Measurements from ENCODE around the gene BATF2. TPM values are rescaled to one million over a fixed set of nuclear protein-coding genes. Genes with fewer than 3 reads are reported as not detected.

BATF2 gene
- total and polyA plus RNA-seq, 10 of the 15 experiments (the other 5 are each of a cell fraction or from before 2014, with no cell fraction given): 0.18 to 1.1 (median 0.38) TPM; not detected in 1

DNA sequence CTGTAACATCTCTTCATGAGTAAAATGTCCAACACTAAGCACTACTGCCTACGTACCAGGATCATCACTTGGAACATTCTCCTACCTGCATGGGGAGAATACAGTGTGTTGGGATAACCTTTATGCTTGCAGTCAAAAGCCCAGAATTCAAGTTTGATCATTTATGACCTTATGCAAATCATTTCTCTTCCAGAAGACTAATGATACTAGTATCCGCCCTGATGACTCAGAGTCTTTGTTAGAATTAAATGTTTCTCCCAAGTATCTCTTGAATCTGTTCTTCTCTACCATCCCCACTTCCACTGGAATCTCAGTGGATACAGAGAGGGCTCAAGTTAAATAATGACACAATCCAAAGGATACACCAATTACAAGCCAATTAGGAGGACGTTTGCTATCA lies 37.3 kb downstream of the BATF2 start:
- no peak overlapping the region for H3K4me2 ChIP-seq (ENCODE audit: control insufficient read depth, insufficient read depth)
- 2% methylated on average over 3 of the region's 3 CpGs for WGBS (ENCODE audit: insufficient coverage, insufficient replicate concordance, low lambda C conversion rate, missing lambda C conversion rate)
- no peaks in the 10 kb centered on the region for H3K79me2 ChIP-seq (ENCODE audit: control insufficient read depth, insufficient read depth, low read length)
- H3K27me3 ChIP-seq (replicated peaks in 1 of 2; ENCODE audit: control insufficient read depth in 2 of 2, insufficient read depth in 2 of 2, low read length in 1 of 2): no peaks in the 10 kb centered on the region
- ChIA-PET RAD21 (ENCODE audit: unreplicated experiment) (no interaction called here), CTCF (no interaction called here), SMC1A (ENCODE audit: uncharacterized antibody, unreplicated experiment) (no interaction called here), POLR2A (no interaction called here)
- no peak overlapping the region for H3K27ac ChIP-seq (ENCODE audit: control insufficient read depth, insufficient read depth)
- no TSS peak for BruUV-seq (replicated peaks)
- no peak overlapping the region for H3K9ac ChIP-seq (ENCODE audit: control insufficient read depth, insufficient read depth, low read length)
- H3K36me3 ChIP-seq (ENCODE audit: control insufficient read depth in 2 of 2, insufficient read depth in 2 of 2, low read length in 1 of 2): no peaks in the 10 kb centered on the region
- DNase-seq (ENCODE audit: low read depth, low spot score) (no peak), FAIRE-seq (no peak), ATAC-seq (no peak)
- intact Hi-C loops (cut with micrococcal nuclease; ENCODE audit: unreplicated experiment): no loop called here
- in situ Hi-C loops (cut with MboI): no loop called here
- H3K4me1 ChIP-seq (ENCODE audit: control insufficient read depth, insufficient read depth, low read length): no peaks in the 10 kb centered on the region
- H4K20me1 ChIP-seq (ENCODE audit: control insufficient read depth, insufficient read depth): no peaks in the 10 kb centered on the region
- no peak overlapping the region for H2AFZ ChIP-seq (ENCODE audit: control insufficient read depth, low read depth, low read length)
- TF ChIP-seq, protein P1, sequence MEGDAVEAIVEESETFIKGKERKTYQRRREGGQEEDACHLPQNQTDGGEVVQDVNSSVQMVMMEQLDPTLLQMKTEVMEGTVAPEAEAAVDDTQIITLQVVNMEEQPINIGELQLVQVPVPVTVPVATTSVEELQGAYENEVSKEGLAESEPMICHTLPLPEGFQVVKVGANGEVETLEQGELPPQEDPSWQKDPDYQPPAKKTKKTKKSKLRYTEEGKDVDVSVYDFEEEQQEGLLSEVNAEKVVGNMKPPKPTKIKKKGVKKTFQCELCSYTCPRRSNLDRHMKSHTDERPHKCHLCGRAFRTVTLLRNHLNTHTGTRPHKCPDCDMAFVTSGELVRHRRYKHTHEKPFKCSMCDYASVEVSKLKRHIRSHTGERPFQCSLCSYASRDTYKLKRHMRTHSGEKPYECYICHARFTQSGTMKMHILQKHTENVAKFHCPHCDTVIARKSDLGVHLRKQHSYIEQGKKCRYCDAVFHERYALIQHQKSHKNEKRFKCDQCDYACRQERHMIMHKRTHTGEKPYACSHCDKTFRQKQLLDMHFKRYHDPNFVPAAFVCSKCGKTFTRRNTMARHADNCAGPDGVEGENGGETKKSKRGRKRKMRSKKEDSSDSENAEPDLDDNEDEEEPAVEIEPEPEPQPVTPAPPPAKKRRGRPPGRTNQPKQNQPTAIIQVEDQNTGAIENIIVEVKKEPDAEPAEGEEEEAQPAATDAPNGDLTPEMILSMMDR (IDR thresholded peaks at IDR 0.05 in 2 of 3, conservative IDR thresholded peaks at IDR 0.05 in 1 of 3; ENCODE audit: control insufficient read depth in 2 of 3, extremely low read depth in 1 of 3, insufficient read depth in 1 of 3, low read depth in 3 of 3, low read length in 3 of 3): no peak
- TF ChIP-seq ZSCAN29 (IDR thresholded peaks at IDR 0.05): no peak
- TF ChIP-seq HDAC6 (IDR thresholded peaks at IDR 0.05; ENCODE audit: unreplicated experiment): no peak
- no peak for TF ChIP-seq FOXM1 (IDR thresholded peaks at IDR 0.05; ENCODE audit: low read depth, low read length)
- H3K9me3 ChIP-seq (replicated peaks; ENCODE audit: control insufficient read depth, insufficient read depth, low read length): no peaks in the 10 kb centered on the region
- H3K4me3 ChIP-seq: no peak overlapping the region

DNA sequence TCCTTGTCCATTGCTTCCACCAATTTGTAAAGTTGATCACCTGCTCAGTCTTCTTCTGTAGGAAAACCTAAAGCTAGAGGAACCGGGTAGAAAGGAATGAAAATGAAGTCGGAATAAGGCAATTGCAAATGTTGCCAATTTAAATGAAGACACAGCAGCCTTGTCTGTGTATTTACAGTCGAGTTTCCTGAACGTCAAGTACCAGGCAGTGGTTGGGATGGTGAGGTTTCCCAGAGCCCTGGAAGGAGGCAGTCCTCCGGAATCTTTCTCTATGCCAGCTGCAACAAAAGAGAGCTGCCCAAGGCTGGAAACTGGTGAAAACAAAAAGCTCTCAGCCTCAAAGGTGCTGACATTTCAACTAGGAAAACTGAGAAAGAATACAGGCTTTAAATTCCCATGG lies 42.6 kb downstream of the BATF2 start:
- 28% methylated on average over 5 of the region's 5 CpGs for WGBS (ENCODE audit: insufficient coverage, insufficient replicate concordance, low lambda C conversion rate, missing lambda C conversion rate)
- intact Hi-C loops (cut with micrococcal nuclease; ENCODE audit: unreplicated experiment): no loop called here
- FAIRE-seq (no peak), DNase-seq (ENCODE audit: low read depth, low spot score) (no peak), ATAC-seq (no peak)
- H3K4me3 ChIP-seq: no peak overlapping the region
- POLR2A ChIA-PET: no interaction called here
- TF ChIP-seq CHD2 (IDR thresholded peaks at IDR 0.05; ENCODE audit: borderline replicate concordance, low read depth, low read length) (no peak), BCL11A (IDR thresholded peaks at IDR 0.05; ENCODE audit: low read depth, low read length) (no peak), POLR2AphosphoS2 (IDR thresholded peaks at IDR 0.05; ENCODE audit: low read depth, low read length) (no peak), ZNF207 (IDR thresholded peaks at IDR 0.05; ENCODE audit: borderline replicate concordance) (no peak)
- TF ChIP-seq, protein P2, sequence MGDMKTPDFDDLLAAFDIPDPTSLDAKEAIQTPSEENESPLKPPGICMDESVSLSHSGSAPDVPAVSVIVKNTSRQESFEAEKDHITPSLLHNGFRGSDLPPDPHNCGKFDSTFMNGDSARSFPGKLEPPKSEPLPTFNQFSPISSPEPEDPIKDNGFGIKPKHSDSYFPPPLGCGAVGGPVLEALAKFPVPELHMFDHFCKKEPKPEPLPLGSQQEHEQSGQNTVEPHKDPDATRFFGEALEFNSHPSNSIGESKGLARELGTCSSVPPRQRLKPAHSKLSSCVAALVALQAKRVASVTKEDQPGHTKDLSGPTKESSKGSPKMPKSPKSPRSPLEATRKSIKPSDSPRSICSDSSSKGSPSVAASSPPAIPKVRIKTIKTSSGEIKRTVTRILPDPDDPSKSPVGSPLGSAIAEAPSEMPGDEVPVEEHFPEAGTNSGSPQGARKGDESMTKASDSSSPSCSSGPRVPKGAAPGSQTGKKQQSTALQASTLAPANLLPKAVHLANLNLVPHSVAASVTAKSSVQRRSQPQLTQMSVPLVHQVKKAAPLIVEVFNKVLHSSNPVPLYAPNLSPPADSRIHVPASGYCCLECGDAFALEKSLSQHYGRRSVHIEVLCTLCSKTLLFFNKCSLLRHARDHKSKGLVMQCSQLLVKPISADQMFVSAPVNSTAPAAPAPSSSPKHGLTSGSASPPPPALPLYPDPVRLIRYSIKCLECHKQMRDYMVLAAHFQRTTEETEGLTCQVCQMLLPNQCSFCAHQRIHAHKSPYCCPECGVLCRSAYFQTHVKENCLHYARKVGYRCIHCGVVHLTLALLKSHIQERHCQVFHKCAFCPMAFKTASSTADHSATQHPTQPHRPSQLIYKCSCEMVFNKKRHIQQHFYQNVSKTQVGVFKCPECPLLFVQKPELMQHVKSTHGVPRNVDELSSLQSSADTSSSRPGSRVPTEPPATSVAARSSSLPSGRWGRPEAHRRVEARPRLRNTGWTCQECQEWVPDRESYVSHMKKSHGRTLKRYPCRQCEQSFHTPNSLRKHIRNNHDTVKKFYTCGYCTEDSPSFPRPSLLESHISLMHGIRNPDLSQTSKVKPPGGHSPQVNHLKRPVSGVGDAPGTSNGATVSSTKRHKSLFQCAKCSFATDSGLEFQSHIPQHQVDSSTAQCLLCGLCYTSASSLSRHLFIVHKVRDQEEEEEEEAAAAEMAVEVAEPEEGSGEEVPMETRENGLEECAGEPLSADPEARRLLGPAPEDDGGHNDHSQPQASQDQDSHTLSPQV (IDR thresholded peaks at IDR 0.05): no peak
- TF ChIP-seq, protein P3, sequence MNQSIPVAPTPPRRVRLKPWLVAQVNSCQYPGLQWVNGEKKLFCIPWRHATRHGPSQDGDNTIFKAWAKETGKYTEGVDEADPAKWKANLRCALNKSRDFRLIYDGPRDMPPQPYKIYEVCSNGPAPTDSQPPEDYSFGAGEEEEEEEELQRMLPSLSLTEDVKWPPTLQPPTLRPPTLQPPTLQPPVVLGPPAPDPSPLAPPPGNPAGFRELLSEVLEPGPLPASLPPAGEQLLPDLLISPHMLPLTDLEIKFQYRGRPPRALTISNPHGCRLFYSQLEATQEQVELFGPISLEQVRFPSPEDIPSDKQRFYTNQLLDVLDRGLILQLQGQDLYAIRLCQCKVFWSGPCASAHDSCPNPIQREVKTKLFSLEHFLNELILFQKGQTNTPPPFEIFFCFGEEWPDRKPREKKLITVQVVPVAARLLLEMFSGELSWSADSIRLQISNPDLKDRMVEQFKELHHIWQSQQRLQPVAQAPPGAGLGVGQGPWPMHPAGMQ (IDR thresholded peaks at IDR 0.05; ENCODE audit: borderline replicate concordance): no peak
- SMC1A ChIA-PET (ENCODE audit: uncharacterized antibody, unreplicated experiment): interaction anchor here (1.5 to 2.1 kb wide), 2 partner anchors 10 to 14 kb away, joined by 3 to 6 read pairs; no protein-coding TSS in a partner anchor
- BruUV-seq (replicated peaks): no TSS peak
- no peaks in the 10 kb centered on the region for H3K79me2 ChIP-seq (ENCODE audit: control insufficient read depth, insufficient read depth, low read length)
- no peaks in the 10 kb centered on the region for H4K20me1 ChIP-seq (ENCODE audit: control insufficient read depth, insufficient read depth)
- no peaks in the 10 kb centered on the region for H3K9me3 ChIP-seq (replicated peaks; ENCODE audit: control insufficient read depth, insufficient read depth, low read length)
- RAD21 ChIA-PET (ENCODE audit: unreplicated experiment): no interaction called here
- no peak overlapping the region for H2AFZ ChIP-seq (ENCODE audit: control insufficient read depth, low read depth, low read length)
- no peak overlapping the region for H3K27ac ChIP-seq (ENCODE audit: control insufficient read depth, insufficient read depth)
- in situ Hi-C loops (cut with MboI): no loop called here
- H3K36me3 ChIP-seq (ENCODE audit: control insufficient read depth in 2 of 2, insufficient read depth in 2 of 2, low read length in 1 of 2): no peaks in the 10 kb centered on the region
- no peaks in the 10 kb centered on the region for H3K4me1 ChIP-seq (ENCODE audit: control insufficient read depth, insufficient read depth, low read length)
- no peaks in the 10 kb centered on the region for H3K27me3 ChIP-seq (replicated peaks in 1 of 2; ENCODE audit: control insufficient read depth in 2 of 2, insufficient read depth in 2 of 2, low read length in 1 of 2)
- CTCF ChIA-PET: interaction anchor here (0.6 to 1.0 kb wide), 2 partner anchors 12 to 59 kb away, joined by 3 to 5 read pairs; no protein-coding TSS in a partner anchor
- H3K9ac ChIP-seq (ENCODE audit: control insufficient read depth, insufficient read depth, low read length): no peak overlapping the region
- H3K4me2 ChIP-seq (ENCODE audit: control insufficient read depth, insufficient read depth): no peak overlapping the region
